Astrocyte (in vitro differentiated cells and primary cell): ENCODE measurements around the gene PBXIP1. TPM values are rescaled to one million over a fixed set of nuclear protein-coding genes. Genes with fewer than 3 reads are reported as not detected.
A peak's percentile ranks its signal among the peaks of the same experiment; 100 is the strongest.

Experiments
- DNase-seq: peaks from one replicate; pipeline ENCODE4 v3.0.0-alpha.2; 2010; ENCODE audit warnings: low read depth
- FAIRE-seq: peaks from 2 replicates; lab custom pipeline; 2011; peaks lifted over from hg19 to GRCh38; lab: Jason Lieb, UNC
- H2AFZ ChIP-seq: 2 replicates; pipeline ENCODE4 v1.6.0; 2012; ENCODE audit warnings: low read depth, low read length, inconsistent platforms
- H3K27ac ChIP-seq: 2 replicates; pipeline ENCODE4 v1.5.1; 2011; ENCODE audit warnings: low read depth, low read length, inconsistent platforms
- H3K27me3 ChIP-seq: 2 replicates; pipeline ENCODE4 v1.6.0; 2011; ENCODE audit warnings: low read length, inconsistent platforms; ENCODE audit not compliant: insufficient read depth
- H3K36me3 ChIP-seq: 2 replicates; pipeline ENCODE4 v1.5.1; 2011; ENCODE audit warnings: low read length, inconsistent platforms; ENCODE audit not compliant: insufficient read depth
- H3K4me1 ChIP-seq: 2 replicates; pipeline ENCODE4 v1.5.1; 2011; ENCODE audit warnings: low read length, inconsistent platforms; ENCODE audit not compliant: insufficient read depth
- H3K4me2 ChIP-seq: 2 replicates; pipeline ENCODE4 v1.6.0; 2012; ENCODE audit warnings: low read length, inconsistent platforms
- H3K4me3 ChIP-seq: 2 replicates; pipeline ENCODE4 v1.5.1; 2011; ENCODE audit warnings: low read depth, mild to moderate bottlenecking, low read length, inconsistent platforms; ENCODE audit not compliant: insufficient read depth
- H3K79me2 ChIP-seq: 2 replicates; pipeline ENCODE4 v1.6.0; 2012; ENCODE audit warnings: mild to moderate bottlenecking, low read length, inconsistent platforms; ENCODE audit not compliant: insufficient read depth
- H3K9ac ChIP-seq: 2 replicates; pipeline ENCODE4 v1.6.0; 2012; ENCODE audit warnings: mild to moderate bottlenecking, low read length, inconsistent platforms
- H3K9me3 ChIP-seq: 2 replicates; pipeline ENCODE4 v1.5.1; 2012; ENCODE audit warnings: low read depth, mild to moderate bottlenecking, low read length, inconsistent platforms; ENCODE audit not compliant: insufficient read depth
- H4K20me1 ChIP-seq: 2 replicates; pipeline ENCODE4 v1.6.0; 2012; ENCODE audit warnings: low read length, inconsistent platforms; ENCODE audit not compliant: insufficient read depth
- H3K27ac Mint-ChIP-seq: one replicate; pipeline ENCODE4 v1.8.0; 2021; ENCODE audit warnings: mild to moderate bottlenecking, mixed read lengths; ENCODE audit not compliant: unreplicated experiment
- H3K27me3 Mint-ChIP-seq: one replicate; pipeline ENCODE4 v1.8.0; 2021; ENCODE audit warnings: low read depth, mixed read lengths; ENCODE audit not compliant: unreplicated experiment
- H3K36me3 Mint-ChIP-seq: one replicate; pipeline ENCODE4 v1.8.0; 2021; ENCODE audit warnings: low read depth, mixed read lengths; ENCODE audit not compliant: unreplicated experiment
- H3K4me1 Mint-ChIP-seq: one replicate; pipeline ENCODE4 v1.8.0; 2021; ENCODE audit warnings: low read depth, mixed read lengths; ENCODE audit not compliant: unreplicated experiment
- H3K4me3 Mint-ChIP-seq: one replicate; pipeline ENCODE4 v1.8.0; 2021; ENCODE audit warnings: mild to moderate bottlenecking, moderate library complexity, mixed read lengths; ENCODE audit not compliant: unreplicated experiment
- H3K9me3 Mint-ChIP-seq: one replicate; pipeline ENCODE4 v1.8.0; 2021; ENCODE audit warnings: mild to moderate bottlenecking, mixed read lengths; ENCODE audit not compliant: unreplicated experiment
- CTCF ChIP-seq: IDR thresholded peaks from 2 replicates; pipeline ENCODE4 v1.5.1; 2011; ENCODE audit warnings: low read depth, mild to moderate bottlenecking, inconsistent platforms, low read length, moderate library complexity; ENCODE audit not compliant: insufficient read depth
- EZH2 ChIP-seq: IDR thresholded peaks from 2 replicates; pipeline ENCODE4 v1.6.1; 2012; ENCODE audit warnings: mild to moderate bottlenecking, low read length, inconsistent platforms; ENCODE audit not compliant: insufficient read depth
- total RNA-seq: library from RNA; stranded (reverse); gene quantifications from 2 replicates; pipeline ENCODE4 v1.2.1, GENCODE V29; 2021

The PBXIP1 gene
- total RNA-seq, 1 donor from 2014 or later: 89.2 TPM

DNA sequence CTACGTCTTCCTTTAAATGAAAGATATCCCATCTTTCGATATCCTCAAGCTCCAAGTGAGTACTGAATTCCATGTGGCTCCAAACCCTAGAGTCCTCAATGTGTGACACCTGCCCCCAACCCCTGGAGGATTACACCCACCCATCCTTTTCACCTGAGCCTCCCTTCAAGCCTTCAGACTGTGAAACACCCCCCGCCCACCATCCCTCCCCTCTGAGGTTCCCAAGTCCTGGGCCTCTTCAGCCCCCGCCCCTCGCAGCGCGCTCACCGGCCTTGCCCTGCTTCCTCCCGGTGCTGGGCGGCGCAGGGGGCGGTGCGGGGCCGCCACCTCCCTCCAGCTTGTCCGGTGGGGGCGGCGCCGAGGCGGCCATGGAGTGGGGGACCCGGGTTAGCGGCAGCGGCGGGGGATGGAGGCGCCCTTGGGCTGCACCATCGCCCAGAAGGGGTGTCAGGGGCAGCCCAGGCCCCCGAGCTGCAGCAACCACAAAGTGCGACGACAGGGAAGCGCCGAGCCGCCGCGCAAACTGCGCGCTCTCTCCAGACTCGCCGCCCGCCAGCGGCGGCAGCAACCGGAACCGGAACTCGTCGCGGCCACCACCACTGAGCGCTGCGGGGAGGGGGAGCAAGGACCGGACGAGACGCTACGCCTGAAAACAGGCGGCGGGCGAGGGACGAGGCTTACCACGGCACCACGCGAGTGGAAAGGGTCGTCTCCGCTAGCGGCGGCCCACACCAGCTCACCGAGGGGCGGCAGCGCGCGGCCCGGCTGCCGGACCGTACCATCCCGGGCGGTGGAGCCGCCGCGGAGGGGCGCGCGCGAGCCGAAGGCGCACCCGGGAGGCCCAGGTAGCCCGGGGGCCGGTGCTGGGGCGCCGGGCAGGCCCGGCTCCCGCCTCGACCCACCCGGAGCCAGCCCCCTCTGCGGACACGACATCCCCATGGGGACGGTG is 5.6 kb upstream of the PBXIP1 start, which contains the start of gene PYGO2:
TSS of gene PYGO2 (minus strand) at position 576 of the 949 bp plus-strand sequence. CDS start at position 370, 206 bp downstream.
- peak within 1 kb of the TSS; percentile 75 for H3K4me3 ChIP-seq
- H4K20me1 ChIP-seq: peaks cover 34% of the 10 kb centered on the region
- TF ChIP-seq CTCF (peak; percentile 33), EZH2 (no peak)
- no peaks in the 10 kb centered on the region for H3K27me3 ChIP-seq
- Mint-ChIP-seq H3K4me3 (peak within 1 kb of the TSS; percentile 92), H3K36me3 (peaks cover 17% of the 10 kb centered on the region), H3K9me3 (no peaks in the 10 kb centered on the region), H3K27ac (peak within 1 kb of the TSS; percentile 66), H3K4me1 (peaks cover 25% of the 10 kb centered on the region), H3K27me3 (no peaks in the 10 kb centered on the region)
- FAIRE-seq: no peak
- peaks cover 46% of the 10 kb centered on the region for H3K79me2 ChIP-seq
- DNase-seq: peak; percentile 63
- peak within 1 kb of the TSS; percentile 91 for H3K9ac ChIP-seq
- H3K4me2 ChIP-seq: peak within 1 kb of the TSS; percentile 87
- peak within 1 kb of the TSS; percentile 91 for H3K27ac ChIP-seq
- H3K36me3 ChIP-seq: peaks cover 27% of the 10 kb centered on the region
- H3K9me3 ChIP-seq: no peaks in the 10 kb centered on the region
- H2AFZ ChIP-seq: peak within 1 kb of the TSS; percentile 78
- H3K4me1 ChIP-seq: peaks cover 28% of the 10 kb centered on the region

DNA sequence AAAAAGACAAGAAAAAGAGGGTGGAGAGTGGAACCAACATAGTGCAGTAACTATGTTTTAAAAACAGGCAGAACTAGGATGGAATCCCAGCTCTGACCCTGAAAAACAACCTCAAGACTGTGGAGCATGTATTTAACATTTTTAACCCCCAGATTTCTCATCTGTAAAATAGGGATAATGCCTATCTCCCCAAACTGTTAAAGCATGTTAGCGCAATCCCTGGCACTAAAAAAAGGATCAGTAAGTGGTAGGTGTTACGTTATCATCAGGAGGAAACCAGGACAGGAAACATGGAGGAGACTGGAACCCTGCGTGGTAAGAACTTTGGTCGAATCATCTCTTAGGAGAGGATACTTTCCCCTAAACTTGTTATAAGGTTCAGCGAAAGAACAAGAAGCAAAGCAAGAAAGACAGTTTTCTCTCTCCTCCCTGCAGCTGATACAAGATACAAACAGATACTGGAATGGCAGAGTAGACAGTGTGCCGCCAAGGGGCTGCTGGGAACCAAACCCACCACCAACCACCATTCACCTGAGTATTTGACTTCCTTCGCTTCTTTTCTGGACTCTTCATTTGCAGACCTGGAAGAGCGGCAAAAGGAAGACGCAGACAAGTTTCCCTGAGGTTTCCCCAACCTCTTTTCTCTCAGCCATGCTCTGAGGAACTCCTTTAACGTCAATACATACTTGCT is 4.7 kb upstream of the PBXIP1 start:
- FAIRE-seq (no peak), DNase-seq (no peak)
- peak overlapping the region; percentile 41 for H3K27ac Mint-ChIP-seq
- peaks cover 27% of the 10 kb centered on the region for H3K4me1 Mint-ChIP-seq
- H3K27ac ChIP-seq: no peak overlapping the region
- H3K36me3 Mint-ChIP-seq: peaks cover 17% of the 10 kb centered on the region
- no peaks in the 10 kb centered on the region for H3K27me3 ChIP-seq
- peak overlapping the region; percentile 92 for H3K4me3 Mint-ChIP-seq
- no peak overlapping the region for H2AFZ ChIP-seq
- no peaks in the 10 kb centered on the region for H3K9me3 Mint-ChIP-seq
- no peak for TF ChIP-seq EZH2
- no peak for TF ChIP-seq CTCF
- H3K27me3 Mint-ChIP-seq: no peaks in the 10 kb centered on the region
- peak overlapping the region; percentile 75 for H3K4me3 ChIP-seq
- H3K36me3 ChIP-seq: peaks cover 21% of the 10 kb centered on the region
- peaks cover 26% of the 10 kb centered on the region for H4K20me1 ChIP-seq
- H3K4me1 ChIP-seq: peaks cover 35% of the 10 kb centered on the region
- peak overlapping the region; percentile 87 for H3K4me2 ChIP-seq
- H3K79me2 ChIP-seq: peaks cover 37% of the 10 kb centered on the region
- no peaks in the 10 kb centered on the region for H3K9me3 ChIP-seq
- H3K9ac ChIP-seq: peak overlapping the region; percentile 91
